ENCODE measurements around the gene CREB3. TPM values are rescaled to one million over a fixed set of nuclear protein-coding genes. Genes with fewer than 3 reads are reported as not detected.
A peak's percentile ranks its signal among the peaks of the same experiment; 100 is the strongest.

CREB3 gene
- polyA plus RNA-seq, 1 experiment, result 75.8 TPM

GRCh38 chr9:35719546-35719945, 12.9 kb upstream of the CREB3 start:
- CTCF ChIA-PET, result interaction anchor here (0.7 to 16.4 kb wide), 2 partner anchors 22 to 29 kb away, joined by 3 to 177 read pairs; no protein-coding TSS in a partner anchor
- POLR2A ChIA-PET, result no interaction called here
- H3K27me3 ChIP-seq (ENCODE audit: control insufficient read depth, insufficient read depth, low read length), result no peaks in the 10 kb centered on the region
- peaks cover 79% of the 10 kb centered on the region for H3K36me3 ChIP-seq (ENCODE audit: control insufficient read depth, insufficient read depth, low read length)
- DNase-seq (ENCODE audit: low read depth), result no peak
- no peak for TF ChIP-seq CTCF (IDR thresholded peaks at IDR 0.05; ENCODE audit: insufficient read depth, low read depth, low read length)
- H3K4me3 ChIP-seq (ENCODE audit: low read depth, low read length), result no peak overlapping the region

DNA sequence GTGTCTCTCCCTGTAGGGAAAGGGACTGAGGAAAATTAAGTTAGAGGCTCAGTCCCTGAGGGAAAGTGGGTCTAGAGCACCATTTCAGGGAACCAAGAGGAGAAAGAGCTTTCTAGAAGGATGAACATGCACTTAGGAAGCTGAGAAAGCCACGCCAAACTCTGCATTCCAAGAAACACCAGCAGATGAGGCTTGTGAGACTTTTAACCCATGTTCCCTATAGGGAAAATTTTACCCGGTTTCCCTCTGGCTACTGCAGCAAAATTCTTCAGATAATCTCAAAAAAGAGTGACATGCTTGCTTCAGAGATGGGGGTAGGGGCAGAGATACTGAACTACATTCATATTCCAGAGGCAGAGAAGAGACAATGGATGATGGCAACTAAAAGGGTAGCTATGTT, 9.0 kb upstream of the CREB3 start:
- TF ChIP-seq CTCF (IDR thresholded peaks at IDR 0.05; ENCODE audit: insufficient read depth, low read depth, low read length), result no peak
- peaks cover 62% of the 10 kb centered on the region for H3K36me3 ChIP-seq (ENCODE audit: control insufficient read depth, insufficient read depth, low read length)
- no peak overlapping the region for H3K4me3 ChIP-seq (ENCODE audit: low read depth, low read length)
- ChIA-PET POLR2A (no interaction called here), CTCF (interaction anchor here (11.4 kb wide), 1 partner anchor 25 kb away, joined by 116 read pairs; no protein-coding TSS in a partner anchor)
- no peak for DNase-seq (ENCODE audit: low read depth)
- H3K27me3 ChIP-seq (ENCODE audit: control insufficient read depth, insufficient read depth, low read length), result no peaks in the 10 kb centered on the region

GRCh38 chr9:35723908-35724307, 8.6 kb upstream of the CREB3 start:
- POLR2A ChIA-PET, result no interaction called here
- CTCF ChIA-PET, result interaction anchor here (0.9 to 11.4 kb wide), 3 partner anchors 12 to 62 kb away, joined by 3 to 116 read pairs (median 4); no protein-coding TSS in a partner anchor

GRCh38 chr9:35725362-35725761, 7.1 kb upstream of the CREB3 start:
- TF ChIP-seq CTCF (IDR thresholded peaks at IDR 0.05; ENCODE audit: insufficient read depth, low read depth, low read length), result no peak

More at GRCh38 chr9:35723908-35724307, 8.6 kb upstream of the CREB3 start:
- Histone ChIP-seq H3K36me3 (ENCODE audit: control insufficient read depth, insufficient read depth, low read length) (peaks cover 58% of the 10 kb centered on the region), H3K4me3 (ENCODE audit: low read depth, low read length) (no peak overlapping the region), H3K27me3 (ENCODE audit: control insufficient read depth, insufficient read depth, low read length) (no peaks in the 10 kb centered on the region)
- TF ChIP-seq CTCF (IDR thresholded peaks at IDR 0.05; ENCODE audit: insufficient read depth, low read depth, low read length), result no peak
- DNase-seq (ENCODE audit: low read depth), result no peak

GRCh38 chr9:35726931-35727330, 5.5 kb upstream of the CREB3 start:
- peak; percentile 38 for TF ChIP-seq CTCF (IDR thresholded peaks at IDR 0.05; ENCODE audit: insufficient read depth, low read depth, low read length)
- Histone ChIP-seq H3K27me3 (ENCODE audit: control insufficient read depth, insufficient read depth, low read length) (no peaks in the 10 kb centered on the region), H3K36me3 (ENCODE audit: control insufficient read depth, insufficient read depth, low read length) (peaks cover 32% of the 10 kb centered on the region), H3K4me3 (ENCODE audit: low read depth, low read length) (no peak overlapping the region)
- no peak for DNase-seq (ENCODE audit: low read depth)
- POLR2A ChIA-PET, result no interaction called here
- CTCF ChIA-PET, result interaction anchor here (0.8 to 11.4 kb wide), 10 partner anchors 8 to 284 kb away, joined by 3 to 116 read pairs (median 4); partner anchors contain the start of genes ARHGEF39, CCDC107 and RMRP

More at GRCh38 chr9:35725362-35725761, 7.1 kb upstream of the CREB3 start:
- Histone ChIP-seq H3K36me3 (ENCODE audit: control insufficient read depth, insufficient read depth, low read length) (peaks cover 44% of the 10 kb centered on the region), H3K27me3 (ENCODE audit: control insufficient read depth, insufficient read depth, low read length) (no peaks in the 10 kb centered on the region), H3K4me3 (ENCODE audit: low read depth, low read length) (no peak overlapping the region)
- ChIA-PET POLR2A (no interaction called here), CTCF (interaction anchor here (1.4 to 11.4 kb wide), 3 partner anchors 9 to 27 kb away, joined by 3 to 116 read pairs (median 36); no protein-coding TSS in a partner anchor)
- DNase-seq (ENCODE audit: low read depth), result no peak

All from BJ (cell line).